ENCODE results near the gene FAM151B. TPM values are rescaled to one million over a fixed set of nuclear protein-coding genes. Genes with fewer than 3 reads are reported as not detected.

The FAM151B gene
- total and polyA plus RNA-seq, 2 donors from 2014 or later = 1.8 to 3.8 TPM

DNA sequence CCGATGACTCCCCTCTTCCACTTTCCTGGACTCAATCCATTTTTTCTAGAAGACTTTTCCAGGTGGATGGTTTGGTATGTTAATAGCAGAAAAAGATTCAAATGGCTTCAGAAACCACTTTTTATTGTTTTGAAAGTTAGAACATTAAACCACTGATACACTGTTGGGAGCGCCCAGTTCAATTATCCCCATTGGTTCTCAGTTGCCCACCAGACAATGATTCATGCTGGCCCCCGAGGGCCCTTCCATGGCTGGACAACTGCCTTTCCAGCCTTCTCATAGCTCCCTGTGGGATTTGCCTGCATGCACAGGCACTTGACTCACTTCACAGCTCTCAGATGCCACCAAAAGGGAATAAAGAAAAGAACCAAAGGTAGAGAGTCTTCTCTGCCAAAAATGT, 103.5 kb downstream of the FAM151B start:
- Histone ChIP-seq H3K27ac (ENCODE audit: low read depth in 2 of 2, low read length in 2 of 2) (no peak overlapping the region), H3K36me3 (ENCODE audit: control insufficient read depth in 2 of 3, insufficient read depth in 3 of 3, low read length in 3 of 3) (no peaks in the 10 kb centered on the region), H3K9me3 (ENCODE audit: control insufficient read depth in 2 of 3, insufficient read depth in 1 of 3, low read length in 3 of 3) (no peaks in the 10 kb centered on the region), H3K27me3 (ENCODE audit: control insufficient read depth, insufficient read depth, low read length) (no peaks in the 10 kb centered on the region), H3K4me1 (ENCODE audit: control insufficient read depth in 2 of 3, insufficient read depth in 2 of 3, low read depth in 1 of 3, low read length in 3 of 3) (peaks cover 0 to 6% (median 3%) of the 10 kb centered on the region in 3 donors), H3K4me3 (ENCODE audit: low read length in 3 of 3) (no peak overlapping the region), H3K9ac (ENCODE audit: low read length in 3 of 3) (no peak overlapping the region)
- DNase-seq = peak in 3 of 5 donors; percentile 5 to 76 (median 6)
- no peak for FAIRE-seq
- intact Hi-C loops (cut with DNase I) = no loop called here
- peak; percentile 11 for TF ChIP-seq CTCF (IDR thresholded peaks at IDR 0.05; ENCODE audit: borderline replicate concordance, extremely low read depth, insufficient read depth)

DNA sequence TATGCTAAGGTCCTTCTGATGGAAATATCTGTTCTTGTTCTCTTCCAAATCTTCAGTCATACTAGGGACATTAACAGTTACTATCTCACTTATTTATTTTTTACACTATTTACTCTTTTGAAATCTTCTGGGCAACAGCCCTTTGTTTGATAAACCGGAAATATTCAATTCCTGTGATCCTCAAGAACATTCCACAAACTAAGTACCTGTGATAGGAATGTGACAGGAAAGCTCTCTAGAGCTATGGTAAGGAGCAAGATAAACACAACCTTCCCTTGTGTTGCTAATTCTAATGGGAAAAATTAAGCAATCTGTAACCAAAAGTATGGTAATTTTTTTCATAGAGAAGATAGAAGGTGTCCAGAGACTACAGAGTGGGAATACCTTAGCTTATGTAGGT, 104.2 kb downstream of the FAM151B start:
- Histone ChIP-seq H3K4me3 (ENCODE audit: low read length in 3 of 3) (no peak overlapping the region), H3K36me3 (ENCODE audit: control insufficient read depth in 2 of 3, insufficient read depth in 3 of 3, low read length in 3 of 3) (no peaks in the 10 kb centered on the region), H3K9ac (ENCODE audit: low read length in 3 of 3) (no peak overlapping the region), H3K4me1 (ENCODE audit: control insufficient read depth in 2 of 3, insufficient read depth in 2 of 3, low read depth in 1 of 3, low read length in 3 of 3) (peaks cover 0 to 6% (median 3%) of the 10 kb centered on the region in 3 donors), H3K9me3 (ENCODE audit: control insufficient read depth in 2 of 3, insufficient read depth in 1 of 3, low read length in 3 of 3) (no peaks in the 10 kb centered on the region), H3K27ac (ENCODE audit: low read depth in 2 of 2, low read length in 2 of 2) (no peak overlapping the region), H3K27me3 (ENCODE audit: control insufficient read depth, insufficient read depth, low read length) (no peaks in the 10 kb centered on the region)
- no peak for TF ChIP-seq CTCF (IDR thresholded peaks at IDR 0.05; ENCODE audit: borderline replicate concordance, extremely low read depth, insufficient read depth)
- intact Hi-C loops (cut with DNase I) = no loop called here
- DNase-seq = no peak
- FAIRE-seq = no peak

Other genes with a start within 250 kb of the FAM151B start
- gene SERINC5, start 232.1 kb upstream of the FAM151B start, total RNA-seq = 23.8 TPM
- gene SERINC5, start 232.1 kb upstream of the FAM151B start, polyA plus RNA-seq (ENCODE audit: insufficient read depth, low read depth, low replicate concordance) = 3.9 TPM
- gene SPZ1, start 168.1 kb upstream of the FAM151B start, total RNA-seq = not detected
- not detected for gene SPZ1, start 168.1 kb upstream of the FAM151B start, polyA plus RNA-seq (ENCODE audit: insufficient read depth, low read depth, low replicate concordance)
- 39.4 TPM for gene ZFYVE16, start 80.0 kb upstream of the FAM151B start, total RNA-seq
- gene ZFYVE16, start 80.0 kb upstream of the FAM151B start, polyA plus RNA-seq (ENCODE audit: insufficient read depth, low read depth, low replicate concordance) = 10.2 TPM
- 1.5 TPM for gene ANKRD34B, start 82.2 kb downstream of the FAM151B start, total RNA-seq
- not detected for gene ANKRD34B, start 82.2 kb downstream of the FAM151B start, polyA plus RNA-seq (ENCODE audit: insufficient read depth, low read depth, low replicate concordance)
- gene MSH3, start 166.6 kb downstream of the FAM151B start, total RNA-seq = 22.1 TPM
- 7.0 TPM for gene MSH3, start 166.6 kb downstream of the FAM151B start, polyA plus RNA-seq (ENCODE audit: insufficient read depth, low read depth, low replicate concordance)
- 14.3 TPM for gene DHFR, start 166.9 kb downstream of the FAM151B start, total RNA-seq
- gene DHFR, start 166.9 kb downstream of the FAM151B start, polyA plus RNA-seq (ENCODE audit: insufficient read depth, low read depth, low replicate concordance) = 13.7 TPM